GM12878 (cell line): Measurements from ENCODE around the gene SH2B3. TPM values are rescaled to one million over a fixed set of nuclear protein-coding genes. Genes with fewer than 3 reads are reported as not detected.

ENCODE experiments used
- ATAC-seq: fragments of 200-7000 bp; cut with Tn5 transposase; 3 replicates; pipeline ENCODE4 v1.9.1; 2020; ENCODE audit warnings: mild to moderate bottlenecking, moderate library complexity
- BruUV-seq: library from RNA; stranded (reverse); fragments of 400-500 nt; replicated peaks from 2 replicates; lab custom pipeline; 2021; lab: Mats Ljungman, UMichigan
- CTCF ChIA-PET: fragments of 300-600 bp; sonication (Branson Sonifier 250); formaldehyde crosslinking; extraction: SDS; loops from one replicate; lab custom pipeline; 2021; ENCODE audit warnings: inconsistent platforms; lab: Yijun Ruan, JAX
- POLR2A ChIA-PET: fragments of 350-600 bp; formaldehyde crosslinking; extraction: SDS; loops from one replicate; lab custom pipeline; 2021; ENCODE audit warnings: inconsistent platforms; lab: Charles Lee
- RAD21 ChIA-PET: fragments of 300-600 bp; sonication (Branson Sonifier 250); formaldehyde crosslinking; loops from one replicate; lab custom pipeline; 2023; ENCODE audit warnings: antibody characterized with exemption; ENCODE audit not compliant: unreplicated experiment; lab: Charles Lee
- SMC1A ChIA-PET: fragments of 300-600 bp; sonication (Branson Sonifier 250); formaldehyde crosslinking; loops from one replicate; lab custom pipeline; 2023; ENCODE audit not compliant: unreplicated experiment, uncharacterized antibody; lab: Charles Lee
- DNase-seq: peaks from one replicate; pipeline ENCODE4 v3.0.0-alpha.2; 2011; ENCODE audit warnings: low read depth, low spot score
- FAIRE-seq: peaks from 3 replicates; lab custom pipeline; 2011; peaks lifted over from hg19 to GRCh38; lab: Jason Lieb, UNC
- H2AFZ ChIP-seq: 2 replicates; pipeline ENCODE4 v1.6.0; 2011; ENCODE audit warnings: low read depth, low read length, control low read depth; ENCODE audit not compliant: control insufficient read depth
- H3K27ac ChIP-seq: 2 replicates; pipeline ENCODE4 v1.5.1; 2011; ENCODE audit warnings: control low read depth; ENCODE audit not compliant: control insufficient read depth, insufficient read depth
- H3K27me3 ChIP-seq, 2 experiments: replicated peaks in 1 of 2; 2 replicates each; pipeline versions ENCODE4 v1.6.0 to v1.6.1; 2011; ENCODE audit warnings: low read length in 1 of 2; ENCODE audit not compliant: control insufficient read depth in 2 of 2, insufficient read depth in 2 of 2
- H3K36me3 ChIP-seq, 2 experiments: 2 replicates each; pipeline ENCODE4 v1.5.1; 2011; ENCODE audit warnings: low read length in 1 of 2; ENCODE audit not compliant: control insufficient read depth in 2 of 2, insufficient read depth in 2 of 2
- H3K4me1 ChIP-seq: 2 replicates; pipeline ENCODE4 v1.6.1; 2011; ENCODE audit warnings: mild to moderate bottlenecking, low read length, moderate library complexity, mixed read lengths; ENCODE audit not compliant: control insufficient read depth, insufficient read depth
- H3K4me2 ChIP-seq: 2 replicates; pipeline ENCODE4 v1.6.0; 2011; ENCODE audit warnings: control low read depth; ENCODE audit not compliant: control insufficient read depth, insufficient read depth
- H3K4me3 ChIP-seq: fragments of 200-600 bp; sonication (generic); 2 replicates; pipeline ENCODE4 v1.5.1; 2016
- H3K79me2 ChIP-seq: 2 replicates; pipeline ENCODE4 v1.6.0; 2011; ENCODE audit warnings: low read length; ENCODE audit not compliant: control insufficient read depth, insufficient read depth
- H3K9ac ChIP-seq: 2 replicates; pipeline ENCODE4 v1.8.0; 2011; ENCODE audit warnings: low read length, control low read depth, mixed read lengths; ENCODE audit not compliant: control insufficient read depth, insufficient read depth
- H3K9me3 ChIP-seq: replicated peaks from 3 replicates; pipeline ENCODE4 v1.5.1; 2011; ENCODE audit warnings: mild to moderate bottlenecking, low read length; ENCODE audit not compliant: control insufficient read depth, insufficient read depth
- H4K20me1 ChIP-seq: 2 replicates; pipeline ENCODE4 v1.6.0; 2011; ENCODE audit not compliant: control insufficient read depth, insufficient read depth
- ATF2 ChIP-seq: IDR thresholded peaks from 2 replicates; pipeline ENCODE4 v1.6.1; 2012; ENCODE audit warnings: low read length, inconsistent platforms
- EED ChIP-seq: sonication (generic); IDR thresholded peaks from 2 replicates; pipeline ENCODE4 v1.6.1; 2016; ENCODE audit warnings: antibody characterized with exemption, low read depth
- FOXK2 ChIP-seq: fragments of 450-650 bp; IDR thresholded peaks from 2 replicates; pipeline ENCODE4 v1.6.1; 2017; ENCODE audit warnings: mild to moderate bottlenecking, moderate library complexity
- GATAD2B ChIP-seq: fragments of 450-650 bp; conservative IDR thresholded peaks from 2 replicates; pipeline ENCODE4 v1.6.1; 2017; ENCODE audit warnings: low read depth, mild to moderate bottlenecking, moderate library complexity
- HDAC6 ChIP-seq: fragments of 200-600 bp; sonication (generic); IDR thresholded peaks from one replicate; pipeline ENCODE4 v1.8.0; 2017; ENCODE audit warnings: antibody characterized with exemption; ENCODE audit not compliant: unreplicated experiment
- NFIC ChIP-seq: IDR thresholded peaks from 2 replicates; pipeline ENCODE4 v1.6.1; 2012; ENCODE audit warnings: low read depth, mild to moderate bottlenecking, inconsistent platforms, low read length, moderate library complexity
- NRF1 ChIP-seq: conservative IDR thresholded peaks from 2 replicates; pipeline ENCODE4 v1.6.1; 2011; ENCODE audit warnings: mild to moderate bottlenecking, low read depth, low read length, improper control_type of control experiment
- POLR2AphosphoS2 ChIP-seq: IDR thresholded peaks from 2 replicates; pipeline ENCODE4 v1.6.1; 2011; ENCODE audit warnings: low read depth, mild to moderate bottlenecking, low read length, improper control_type of control experiment, moderate library complexity
- WGBS: methylation state at CpG from one replicate; pipeline ENCODE4 v1.1.6; 2016; ENCODE audit warnings: low lambda C conversion rate; ENCODE audit not compliant: insufficient replicate concordance, insufficient coverage; ENCODE audit errors: missing lambda C conversion rate; 5-methylcytosine and 5-hydroxymethylcytosine counted together
- in situ Hi-C: fragments of 300-500 bp; cut with MboI; formaldehyde crosslinking; loops from 9 replicates; pipeline ENCODE4 v1.14.3; 2018; ENCODE audit warnings: mixed read lengths
- intact Hi-C: fragments of 100-400 bp; cut with micrococcal nuclease; formaldehyde crosslinking; loops from one replicate; pipeline ENCODE4 v1.14.2; 2022; ENCODE audit not compliant: unreplicated experiment
- polyA plus RNA-seq, 11 experiments: library from polyadenylated mRNA; depleted of rRNA in 4 of 11; unstranded in 6 of 11; stranded (reverse) in 5 of 11; fragments of >200 nt; fragmentation: Nextera tagmentation in 4 of 11; fragmentation: Illumina TruSeq in 1 of 11; extraction: Ambion mirVana in 4 of 11; extraction: Trizol in 1 of 11; gene quantifications; 1 replicate in 1 of 11; 2 replicates in 10 of 11; pipeline versions ENCODE4 v1.2.1 to v1.2.3, GENCODE V29; 2011 to 2016; ENCODE audit warnings: inconsistent platforms in 2 of 11, missing spikeins in 2 of 11, low read depth in 1 of 11
- total RNA-seq, 4 experiments: library from RNA; depleted of rRNA in 3 of 4; stranded (reverse); fragments of >200 nt in 3 of 4; fragmentation: Illumina TruSeq in 1 of 4; extraction: Trizol in 1 of 4; gene quantifications; 2 replicates each; pipeline versions ENCODE4 v1.2.1 to v1.2.3, GENCODE V29; 2013 to 2021
- TF ChIP-seq, protein P1 (sequence below): fragments of 450-650 bp; formaldehyde crosslinking; IDR thresholded peaks from 2 replicates; pipeline ENCODE4 v1.4.0; 2022; ENCODE audit warnings: mild to moderate bottlenecking, moderate library complexity
- TF ChIP-seq, protein P2 (sequence below): IDR thresholded peaks from 2 replicates; pipeline ENCODE4 v1.6.1; 2011; ENCODE audit warnings: mild to moderate bottlenecking, low read depth, low read length, moderate library complexity; ENCODE audit not compliant: insufficient replicate concordance
- TF ChIP-seq, protein P3 (sequence below): IDR thresholded peaks from 2 replicates; pipeline ENCODE4 v1.6.1; 2012; ENCODE audit warnings: mild to moderate bottlenecking, low read depth, low read length

The SH2B3 gene
- total and polyA plus RNA-seq, 10 of the 15 experiments (the other 5 are each of a cell fraction or from before 2014, with no cell fraction given), result 5.8 to 46.4 (median 23.3) TPM

- TF ChIP-seq HDAC6 (no peak), EED (no peak)
- TF ChIP-seq, protein P1, sequence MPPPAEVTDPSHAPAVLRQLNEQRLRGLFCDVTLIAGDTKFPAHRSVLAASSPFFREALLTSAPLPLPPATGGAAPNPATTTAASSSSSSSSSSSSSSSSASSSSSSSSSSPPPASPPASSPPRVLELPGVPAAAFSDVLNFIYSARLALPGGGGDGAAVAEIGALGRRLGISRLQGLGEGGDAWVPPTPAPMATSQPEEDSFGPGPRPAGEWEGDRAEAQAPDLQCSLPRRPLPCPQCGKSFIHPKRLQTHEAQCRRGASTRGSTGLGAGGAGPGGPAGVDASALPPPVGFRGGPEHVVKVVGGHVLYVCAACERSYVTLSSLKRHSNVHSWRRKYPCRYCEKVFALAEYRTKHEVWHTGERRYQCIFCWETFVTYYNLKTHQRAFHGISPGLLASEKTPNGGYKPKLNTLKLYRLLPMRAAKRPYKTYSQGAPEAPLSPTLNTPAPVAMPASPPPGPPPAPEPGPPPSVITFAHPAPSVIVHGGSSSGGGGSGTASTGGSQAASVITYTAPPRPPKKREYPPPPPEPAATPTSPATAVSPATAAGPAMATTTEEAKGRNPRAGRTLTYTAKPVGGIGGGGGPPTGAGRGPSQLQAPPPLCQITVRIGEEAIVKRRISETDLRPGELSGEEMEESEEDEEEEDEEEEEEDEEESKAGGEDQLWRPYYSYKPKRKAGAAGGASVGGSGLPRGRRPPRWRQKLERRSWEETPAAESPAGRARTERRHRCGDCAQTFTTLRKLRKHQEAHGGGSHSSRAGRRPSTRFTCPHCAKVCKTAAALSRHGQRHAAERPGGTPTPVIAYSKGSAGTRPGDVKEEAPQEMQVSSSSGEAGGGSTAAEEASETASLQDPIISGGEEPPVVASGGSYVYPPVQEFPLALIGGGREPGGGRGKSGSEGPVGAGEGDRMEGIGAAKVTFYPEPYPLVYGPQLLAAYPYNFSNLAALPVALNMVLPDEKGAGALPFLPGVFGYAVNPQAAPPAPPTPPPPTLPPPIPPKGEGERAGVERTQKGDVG (CRISPR knock-in tag), result no peak
Observed at GRCh38 chr12:111451232-111451631, 45.5 kb downstream of the SH2B3 start (continued).

- Histone ChIP-seq H3K36me3 (peaks cover 32 to 46% of the 10 kb centered on the region in 2 experiments), H3K79me2 (peaks cover 1% of the 10 kb centered on the region; the same call in 1 of the 2 replicates), H3K4me3 (no peak overlapping the region), H3K9ac (no peak overlapping the region), H4K20me1 (no peaks in the 10 kb centered on the region; the same call in 1 of the 2 replicates), H3K4me1 (peaks cover 37% of the 10 kb centered on the region), H3K4me2 (no peak overlapping the region), H3K27me3 (no peaks in the 10 kb centered on the region), H2AFZ (no peak overlapping the region), H3K9me3 (no peaks in the 10 kb centered on the region), H3K27ac (no peak overlapping the region)
- RAD21 ChIA-PET, result interaction anchor here (0.6 to 22.6 kb wide), 31 partner anchors 7 to 1878 kb away, joined by 3 to 804 read pairs (median 5); partner anchors contain the start of genes ACAD10, BRAP, MMAB and MVK
- peak; percentile 73 for ATAC-seq
- FAIRE-seq, result peak; percentile 81
- intact Hi-C loops, result loop anchor here (1.0 to 2.0 kb wide), 2 partner anchors 54 to 121 kb away; no protein-coding TSS in a partner anchor
- in situ Hi-C loops, result no loop called here
- DNase-seq, result no peak
- SMC1A ChIA-PET, result interaction anchor here (0.6 to 16.8 kb wide), 38 partner anchors 8 to 361 kb away, joined by 3 to 605 read pairs (median 5); partner anchors contain the start of genes PHETA1 and SH2B3
- 19% methylated on average over 6 of the region's 6 CpGs for WGBS
- no TSS peak for BruUV-seq
- CTCF ChIA-PET, result interaction anchor here (0.6 to 27.3 kb wide), 38 partner anchors 9 to 1164 kb away, joined by 3 to 1117 read pairs (median 4); partner anchors contain the start of genes PHETA1 and SH2B3
- POLR2A ChIA-PET, result interaction anchor here (0.8 to 3.0 kb wide), 12 partner anchors 10 to 80 kb away, joined by 3 to 27 read pairs (median 4); no protein-coding TSS in a partner anchor
- TF ChIP-seq NRF1 (no peak), GATAD2B (no peak), ATF2 (peak; percentile 33; the same call in 1 of the 2 replicates), FOXK2 (no peak), NFIC (0 out of 2 replicates have a peak, but pooled peaks have one; percentile 38), POLR2AphosphoS2 (no peak)
- TF ChIP-seq, protein P2, sequence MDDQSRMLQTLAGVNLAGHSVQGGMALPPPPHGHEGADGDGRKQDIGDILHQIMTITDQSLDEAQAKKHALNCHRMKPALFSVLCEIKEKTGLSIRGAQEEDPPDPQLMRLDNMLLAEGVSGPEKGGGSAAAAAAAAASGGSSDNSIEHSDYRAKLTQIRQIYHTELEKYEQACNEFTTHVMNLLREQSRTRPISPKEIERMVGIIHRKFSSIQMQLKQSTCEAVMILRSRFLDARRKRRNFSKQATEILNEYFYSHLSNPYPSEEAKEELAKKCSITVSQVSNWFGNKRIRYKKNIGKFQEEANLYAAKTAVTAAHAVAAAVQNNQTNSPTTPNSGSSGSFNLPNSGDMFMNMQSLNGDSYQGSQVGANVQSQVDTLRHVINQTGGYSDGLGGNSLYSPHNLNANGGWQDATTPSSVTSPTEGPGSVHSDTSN, result no peak
- TF ChIP-seq, protein P3, sequence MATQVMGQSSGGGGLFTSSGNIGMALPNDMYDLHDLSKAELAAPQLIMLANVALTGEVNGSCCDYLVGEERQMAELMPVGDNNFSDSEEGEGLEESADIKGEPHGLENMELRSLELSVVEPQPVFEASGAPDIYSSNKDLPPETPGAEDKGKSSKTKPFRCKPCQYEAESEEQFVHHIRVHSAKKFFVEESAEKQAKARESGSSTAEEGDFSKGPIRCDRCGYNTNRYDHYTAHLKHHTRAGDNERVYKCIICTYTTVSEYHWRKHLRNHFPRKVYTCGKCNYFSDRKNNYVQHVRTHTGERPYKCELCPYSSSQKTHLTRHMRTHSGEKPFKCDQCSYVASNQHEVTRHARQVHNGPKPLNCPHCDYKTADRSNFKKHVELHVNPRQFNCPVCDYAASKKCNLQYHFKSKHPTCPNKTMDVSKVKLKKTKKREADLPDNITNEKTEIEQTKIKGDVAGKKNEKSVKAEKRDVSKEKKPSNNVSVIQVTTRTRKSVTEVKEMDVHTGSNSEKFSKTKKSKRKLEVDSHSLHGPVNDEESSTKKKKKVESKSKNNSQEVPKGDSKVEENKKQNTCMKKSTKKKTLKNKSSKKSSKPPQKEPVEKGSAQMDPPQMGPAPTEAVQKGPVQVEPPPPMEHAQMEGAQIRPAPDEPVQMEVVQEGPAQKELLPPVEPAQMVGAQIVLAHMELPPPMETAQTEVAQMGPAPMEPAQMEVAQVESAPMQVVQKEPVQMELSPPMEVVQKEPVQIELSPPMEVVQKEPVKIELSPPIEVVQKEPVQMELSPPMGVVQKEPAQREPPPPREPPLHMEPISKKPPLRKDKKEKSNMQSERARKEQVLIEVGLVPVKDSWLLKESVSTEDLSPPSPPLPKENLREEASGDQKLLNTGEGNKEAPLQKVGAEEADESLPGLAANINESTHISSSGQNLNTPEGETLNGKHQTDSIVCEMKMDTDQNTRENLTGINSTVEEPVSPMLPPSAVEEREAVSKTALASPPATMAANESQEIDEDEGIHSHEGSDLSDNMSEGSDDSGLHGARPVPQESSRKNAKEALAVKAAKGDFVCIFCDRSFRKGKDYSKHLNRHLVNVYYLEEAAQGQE, result no peak
Observed at GRCh38 chr12:111451649-111452129, 46.0 kb downstream of the SH2B3 start.
